Activated T-helper 1 cell treated with Interleukin-2 at 50 U/mL for 16 hours (primary cell): ENCODE data around the gene ACADS.

Experiments
- DNase-seq: peaks from one replicate; pipeline ENCODE4 v3.0.0-alpha.2; 2020; ENCODE audit warnings: low read depth

ACADS gene, protein sequence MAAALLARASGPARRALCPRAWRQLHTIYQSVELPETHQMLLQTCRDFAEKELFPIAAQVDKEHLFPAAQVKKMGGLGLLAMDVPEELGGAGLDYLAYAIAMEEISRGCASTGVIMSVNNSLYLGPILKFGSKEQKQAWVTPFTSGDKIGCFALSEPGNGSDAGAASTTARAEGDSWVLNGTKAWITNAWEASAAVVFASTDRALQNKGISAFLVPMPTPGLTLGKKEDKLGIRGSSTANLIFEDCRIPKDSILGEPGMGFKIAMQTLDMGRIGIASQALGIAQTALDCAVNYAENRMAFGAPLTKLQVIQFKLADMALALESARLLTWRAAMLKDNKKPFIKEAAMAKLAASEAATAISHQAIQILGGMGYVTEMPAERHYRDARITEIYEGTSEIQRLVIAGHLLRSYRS

DNA sequence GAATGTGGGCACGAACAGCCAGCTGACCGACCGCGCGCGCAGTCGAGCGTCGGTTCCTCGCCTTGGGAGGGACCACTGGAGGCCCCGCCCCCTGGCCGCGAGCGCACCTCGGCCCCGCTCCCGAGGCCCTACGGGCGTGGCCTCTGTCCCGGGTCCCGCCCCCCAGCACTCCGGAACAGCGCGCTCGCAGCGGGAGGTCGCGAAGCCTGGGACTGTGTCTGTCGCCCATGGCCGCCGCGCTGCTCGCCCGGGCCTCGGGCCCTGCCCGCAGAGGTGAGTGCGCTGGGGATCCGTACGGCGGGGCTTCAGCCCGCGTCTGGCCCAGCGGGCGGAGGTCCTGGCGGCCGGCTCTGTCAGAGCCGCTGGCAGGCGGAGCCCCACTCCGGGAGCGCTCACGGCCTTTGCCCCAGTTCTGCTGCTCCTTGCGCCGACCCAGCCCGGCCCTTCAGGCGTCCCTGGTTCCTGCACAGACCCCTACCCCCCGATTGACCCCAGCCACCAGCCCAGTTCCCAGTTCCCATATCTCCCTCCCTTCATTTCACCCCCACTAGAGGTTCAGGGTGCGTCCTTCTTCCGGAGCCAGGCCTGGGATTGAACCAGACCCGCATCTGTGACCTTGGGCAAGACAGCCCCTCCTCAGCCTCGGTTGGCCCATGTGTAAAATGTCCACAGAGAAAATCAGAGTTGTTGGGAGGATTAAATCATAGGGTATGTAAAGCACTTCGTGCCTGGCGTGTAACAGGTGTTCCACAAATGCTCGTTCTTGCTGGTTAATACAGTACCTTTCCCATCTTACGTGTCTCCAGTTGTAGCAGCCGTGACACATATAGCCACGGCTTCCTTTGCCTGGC, at the start of gene ACADS:
Gene ACADS, plus strand, starts transcription at position 168 of the 851 bp plus-strand sequence. Its CDS starts 60 bp downstream, at position 228.
- peak; percentile 80 for DNase-seq

GRCh38 chr12:120677765-120678473, 47.7 kb upstream of the ACADS start:
- DNase-seq = no peak

- no peak for DNase-seq
Observed at GRCh38 chr12:120678572-120678971, 47.1 kb upstream of the ACADS start.

DNA sequence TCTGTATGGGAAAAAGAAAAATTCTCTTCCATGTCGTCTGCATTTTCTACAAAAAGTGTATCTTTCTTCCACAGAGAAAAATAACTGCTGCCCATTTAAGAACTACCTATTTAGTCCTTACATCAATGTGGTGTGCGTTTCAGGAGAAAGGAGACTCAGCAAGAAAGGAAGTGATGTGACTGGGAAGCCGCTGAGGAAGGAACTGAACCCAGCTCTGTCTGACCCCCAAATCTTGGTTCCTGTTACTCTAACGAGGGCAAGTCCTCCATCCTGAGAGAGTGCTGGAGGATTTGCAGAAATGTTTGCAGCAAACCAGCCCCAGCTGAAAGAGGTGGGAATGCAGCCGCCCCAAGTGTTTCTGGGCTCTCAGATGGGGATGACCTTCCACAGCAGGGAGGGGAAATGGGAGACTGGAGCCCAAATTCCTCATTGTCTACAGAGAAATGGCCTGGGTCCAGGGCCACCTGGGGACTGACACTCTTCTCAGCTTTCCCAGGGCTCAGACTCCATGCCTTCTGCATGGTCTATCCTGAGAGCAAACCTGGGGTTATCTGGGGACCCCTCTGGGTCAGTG, 45.4 kb upstream of the ACADS start:
- no peak for DNase-seq

DNA sequence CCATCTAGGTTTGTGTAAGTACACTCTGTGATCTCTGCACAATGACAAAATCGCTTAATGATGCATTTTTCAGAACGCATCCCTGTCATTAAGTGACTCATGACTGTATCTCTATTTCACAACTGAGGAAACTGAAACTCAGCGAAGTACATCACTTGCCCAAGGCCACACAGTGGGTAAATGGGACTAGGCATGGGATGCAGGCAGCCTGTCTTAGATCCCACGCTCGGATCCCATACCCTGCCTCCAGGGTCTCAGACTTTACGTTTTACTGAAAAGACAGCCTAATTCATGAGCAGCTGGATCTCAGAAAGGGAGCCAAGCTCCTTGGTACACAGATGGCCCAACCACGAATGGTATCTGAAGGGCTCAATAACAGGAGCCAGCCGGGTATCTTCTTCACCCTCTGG, 41.1 kb upstream of the ACADS start:
- no peak for DNase-seq

DNA sequence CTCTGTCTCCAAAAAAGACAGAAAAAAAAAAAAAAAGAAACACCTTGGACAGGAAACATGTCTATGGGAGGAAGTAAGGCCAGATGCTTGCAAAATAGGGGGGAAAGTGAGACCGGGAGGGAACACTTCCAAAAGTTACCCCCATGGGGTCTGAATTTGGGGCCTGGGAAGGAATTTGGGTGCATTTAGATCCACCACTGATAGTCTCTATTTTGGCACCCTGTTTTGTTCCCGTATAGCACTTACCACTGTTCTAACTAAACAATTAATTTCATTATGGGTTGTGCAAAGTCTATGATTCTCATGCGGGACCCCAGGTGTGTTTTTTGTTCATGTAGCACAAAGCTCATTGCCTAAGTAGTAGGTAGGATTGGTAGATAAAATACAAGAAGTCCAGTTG, 40.1 kb upstream of the ACADS start:
- DNase-seq = no peak

GRCh38 chr12:120686151-120686689, 39.4 kb upstream of the ACADS start:
- peak; percentile 95 for DNase-seq

GRCh38 chr12:120686690-120687577, 38.7 kb upstream of the ACADS start, which contains the start of gene MLEC:
MLEC (plus strand) TSS chr12:120687149; CDS start chr12:120687297, 148 bp downstream.
- peak; percentile 99 for DNase-seq

GRCh38 chr12:120687578-120688289, 37.9 kb upstream of the ACADS start:
- DNase-seq = no peak

DNA sequence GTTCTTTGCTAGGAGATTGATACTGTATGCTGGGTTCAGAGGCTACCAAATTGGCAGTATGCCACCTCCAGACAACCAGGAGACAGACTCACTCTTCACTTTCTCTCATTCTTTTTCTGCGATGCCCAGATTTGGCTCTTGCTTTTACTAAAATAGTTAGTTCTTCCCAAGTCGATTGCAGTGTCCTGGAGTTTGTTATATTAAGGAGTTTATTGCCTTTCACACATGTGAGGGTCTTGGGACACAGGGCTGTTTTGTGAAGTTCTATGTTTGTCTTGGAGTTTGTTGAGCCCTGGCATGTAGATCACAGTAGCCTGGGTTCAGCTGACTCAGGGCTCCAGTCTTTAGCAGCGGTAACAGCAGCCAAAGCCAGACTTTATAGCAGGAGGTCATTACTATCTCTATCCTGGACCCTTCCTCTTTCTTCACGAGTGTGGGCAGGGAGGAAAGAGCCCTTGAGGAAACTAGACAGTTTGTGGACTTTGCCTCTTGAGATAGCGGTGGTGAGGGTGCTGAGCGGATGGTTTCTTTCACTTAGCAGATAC, 37.0 kb upstream of the ACADS start:
- DNase-seq = no peak

- DNase-seq = no peak
Observed at GRCh38 chr12:120689397-120690082, 36.1 kb upstream of the ACADS start.

DNA sequence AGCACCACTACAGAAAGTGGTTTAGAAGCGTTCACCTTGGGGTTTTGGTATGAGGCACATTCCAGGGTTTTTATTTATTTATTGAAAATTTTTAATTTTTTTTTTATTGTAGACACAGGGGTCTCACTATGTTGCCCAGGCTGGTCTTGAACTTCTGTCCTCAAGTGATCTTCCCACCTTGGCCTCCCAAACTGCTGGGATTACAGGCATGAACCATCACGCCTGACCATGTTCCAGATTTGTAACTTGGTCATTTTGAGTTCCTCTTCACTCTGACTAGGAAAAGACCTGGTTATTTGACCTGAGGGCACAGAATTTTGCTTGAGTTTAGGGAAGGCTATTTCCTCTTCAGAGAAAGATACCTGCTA, 35.6 kb upstream of the ACADS start:
- DNase-seq = no peak

GRCh38 chr12:120690978-120691377, 34.6 kb upstream of the ACADS start:
- DNase-seq = no peak

DNA sequence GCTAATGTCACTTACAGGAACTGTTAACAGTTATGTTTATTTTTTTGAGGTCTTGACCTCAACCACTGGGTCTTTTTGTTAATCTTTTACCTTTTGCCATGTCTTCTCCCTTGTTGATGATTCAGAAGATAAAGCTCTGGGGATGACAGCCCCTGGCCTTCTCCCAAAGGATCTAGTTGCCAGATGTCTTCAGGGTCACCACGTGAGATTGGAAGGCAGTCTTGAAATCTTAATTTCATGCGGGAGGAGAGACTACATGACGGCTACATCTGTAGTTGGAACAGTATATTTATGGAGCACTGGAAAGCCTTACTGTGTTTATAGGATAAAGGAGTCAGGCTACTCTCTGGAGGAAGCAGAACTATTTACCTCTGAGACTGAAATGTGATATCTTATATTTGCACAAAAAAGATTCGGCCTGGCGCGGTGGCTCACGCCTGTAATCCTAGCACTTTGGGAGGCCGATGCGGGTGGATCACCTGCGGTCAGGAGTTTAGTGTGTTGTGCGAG, 33.0 kb upstream of the ACADS start:
- no peak for DNase-seq

DNA sequence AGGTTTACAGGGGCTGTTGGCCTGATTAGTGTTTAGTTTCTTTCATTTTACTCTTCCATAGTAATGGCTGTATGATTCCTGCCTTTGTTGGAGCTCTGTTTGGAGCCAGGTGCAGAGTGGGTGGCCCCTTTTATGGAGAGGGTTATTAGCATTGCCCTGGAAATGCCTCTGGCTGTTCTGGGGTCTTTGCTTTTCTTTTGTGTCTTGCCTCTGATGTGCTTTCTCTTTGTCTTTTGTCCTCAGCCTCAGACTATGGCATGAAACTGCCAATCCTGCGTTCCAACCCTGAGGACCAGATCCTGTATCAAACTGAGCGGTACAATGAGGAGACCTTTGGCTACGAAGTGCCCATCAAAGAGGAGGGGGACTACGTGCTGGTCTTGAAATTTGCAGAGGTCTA, 31.8 kb upstream of the ACADS start:
- DNase-seq = no peak

- DNase-seq = no peak
Observed at GRCh38 chr12:120696626-120697025, 29.0 kb upstream of the ACADS start.

- DNase-seq = no peak
Observed at GRCh38 chr12:120697344-120697743, 28.3 kb upstream of the ACADS start.

- no peak for DNase-seq
Observed at GRCh38 chr12:120698665-120699064, 27.0 kb upstream of the ACADS start.

DNA sequence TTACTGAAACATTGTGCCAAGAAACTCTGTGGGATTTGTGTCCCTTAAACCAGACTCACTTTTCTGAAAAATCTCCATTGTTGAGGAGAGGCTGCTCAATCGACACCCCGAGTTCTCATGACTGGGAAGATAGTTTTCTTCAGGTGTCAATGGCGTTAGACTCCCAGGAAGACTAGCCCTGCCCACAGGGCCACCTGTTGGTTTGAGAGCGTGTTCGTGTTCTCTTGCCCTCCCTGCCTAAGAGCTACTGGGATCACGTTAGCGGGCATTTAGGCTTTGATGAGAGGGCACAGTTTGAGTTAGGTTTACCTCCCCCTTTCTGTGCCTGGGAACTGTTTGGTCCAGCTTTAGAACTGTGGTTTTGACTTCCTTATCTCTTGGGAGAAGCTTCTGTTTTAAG, 26.1 kb upstream of the ACADS start:
- no peak for DNase-seq
